Liver (tissue), 9 donors: ENCODE results near the gene IFT25. TPM values are rescaled to one million over a fixed set of nuclear protein-coding genes. Genes with fewer than 3 reads are reported as not detected.

Source experiments
- DNase-seq: peaks from one replicate; pipeline ENCODE4 v3.0.0-alpha.2; 2017; ENCODE audit warnings: low spot score
- H3K27ac ChIP-seq, 2 donors: one replicate each; pipeline ENCODE4 v1.7.0; 2013; ENCODE audit warnings: inconsistent platforms in 2 of 2, low read length in 2 of 2, control low read depth in 1 of 2, low read depth in 1 of 2, mild to moderate bottlenecking in 1 of 2
- H3K27me3 ChIP-seq, 4 donors: one replicate each; pipeline versions ENCODE4 v1.6.1 to v1.7.0; 2013; ENCODE audit warnings: low read length in 3 of 4, inconsistent platforms in 1 of 4, mild to moderate bottlenecking in 1 of 4, moderate library complexity in 1 of 4; ENCODE audit not compliant: control insufficient read depth in 4 of 4, insufficient read depth in 4 of 4
- H3K36me3 ChIP-seq, 4 donors: one replicate each; pipeline versions ENCODE4 v1.6.1 to v1.7.0; 2013; ENCODE audit warnings: low read length in 3 of 4, mild to moderate bottlenecking in 3 of 4, low read depth in 1 of 4, moderate library complexity in 1 of 4; ENCODE audit not compliant: control insufficient read depth in 4 of 4, insufficient read depth in 3 of 4
- H3K4me1 ChIP-seq, 4 donors: one replicate each; pipeline versions ENCODE4 v1.6.1 to v1.7.0; 2013; ENCODE audit warnings: low read length in 3 of 4, mild to moderate bottlenecking in 3 of 4, moderate library complexity in 1 of 4; ENCODE audit not compliant: control insufficient read depth in 4 of 4, insufficient read depth in 4 of 4
- H3K4me3 ChIP-seq, 3 donors: one replicate each; pipeline versions ENCODE4 v1.6.1 to v1.7.0; 2013; ENCODE audit warnings: low read length in 3 of 3, control low read depth in 1 of 3, low read depth in 1 of 3, mild to moderate bottlenecking in 1 of 3
- H3K9ac ChIP-seq, 2 donors: one replicate each; pipeline ENCODE4 v1.7.0; 2013; ENCODE audit warnings: low read length in 2 of 2, mild to moderate bottlenecking in 2 of 2, moderate library complexity in 2 of 2, control low read depth in 1 of 2, low read depth in 1 of 2
- H3K9me3 ChIP-seq, 4 donors: one replicate each; pipeline versions ENCODE4 v1.6.1 to v1.7.0; 2013; ENCODE audit warnings: low read length in 3 of 4; ENCODE audit not compliant: control insufficient read depth in 4 of 4
- ATF3 ChIP-seq: IDR thresholded peaks from 2 replicates; pipeline ENCODE4 v1.6.1; 2016; ENCODE audit warnings: antibody characterized with exemption
- CTCF ChIP-seq: fragments of 150-350 bp; IDR thresholded peaks from 2 replicates; pipeline ENCODE4 v1.5.1; 2017; ENCODE audit warnings: improper control_type of control experiment, low read depth, low read length; ENCODE audit not compliant: missing input control
- EGR1 ChIP-seq, 2 donors: IDR thresholded peaks; 2 replicates each; pipeline ENCODE4 v1.6.1; 2016 to 2018; ENCODE audit warnings: antibody characterized with exemption in 2 of 2, low read depth in 2 of 2
- FOXA1 ChIP-seq: IDR thresholded peaks from 2 replicates; pipeline ENCODE4 v1.6.1; 2016; ENCODE audit warnings: antibody characterized with exemption
- FOXA2 ChIP-seq: IDR thresholded peaks from 2 replicates; pipeline ENCODE4 v1.6.1; 2016; ENCODE audit warnings: antibody characterized with exemption
- GABPA ChIP-seq, 2 donors: IDR thresholded peaks in 1 of 2; conservative IDR thresholded peaks in 1 of 2; 2 replicates each; pipeline ENCODE4 v1.6.1; 2016; ENCODE audit warnings: antibody characterized with exemption in 2 of 2, mild to moderate bottlenecking in 1 of 2, moderate library complexity in 1 of 2
- JUND ChIP-seq, 2 donors: IDR thresholded peaks; 2 replicates each; pipeline ENCODE4 v1.6.1; 2016; ENCODE audit warnings: antibody characterized with exemption in 2 of 2
- NR2F2 ChIP-seq: IDR thresholded peaks from 2 replicates; pipeline ENCODE4 v1.6.1; 2016; ENCODE audit warnings: antibody characterized with exemption
- RAD21 ChIP-seq, 2 donors: IDR thresholded peaks; 2 replicates each; pipeline ENCODE4 v1.6.1; 2016; ENCODE audit warnings: antibody characterized with exemption in 2 of 2, mild to moderate bottlenecking in 2 of 2
- REST ChIP-seq: IDR thresholded peaks from 2 replicates; pipeline ENCODE4 v1.6.1; 2016; ENCODE audit warnings: antibody characterized with exemption, mild to moderate bottlenecking
- RXRA ChIP-seq, 2 donors: IDR thresholded peaks; 2 replicates each; pipeline ENCODE4 v1.6.1; 2017 to 2018; ENCODE audit warnings: antibody characterized with exemption in 2 of 2, mild to moderate bottlenecking in 1 of 2
- SP1 ChIP-seq: IDR thresholded peaks from 2 replicates; pipeline ENCODE4 v1.6.1; 2018; ENCODE audit warnings: antibody characterized with exemption, mild to moderate bottlenecking
- TAF1 ChIP-seq: conservative IDR thresholded peaks from 2 replicates; pipeline ENCODE4 v1.6.1; 2016; ENCODE audit warnings: antibody characterized with exemption, mild to moderate bottlenecking
- WGBS: extraction: QIAGEN DNeasy Blood & Tissue Kit; methylation state at CpG from one replicate; pipeline ENCODE4 v1.1.7; 2013; 5-methylcytosine and 5-hydroxymethylcytosine counted together
- polyA plus RNA-seq, 2 donors: library from polyadenylated mRNA; stranded (reverse) in 1 of 2; unstranded in 1 of 2; fragments of 200-250 nt in 1 of 2; fragments of >200 nt in 1 of 2; fragmentation: Nextera tagmentation in 1 of 2; extraction: Ambion mirVana in 1 of 2; gene quantifications; one replicate each; pipeline versions ENCODE4 v1.2.1 to v1.2.3, GENCODE V29; 2013 to 2015
- total RNA-seq, 2 donors: library from RNA; depleted of rRNA; stranded (reverse); fragments of >200 nt; gene quantifications; one replicate each; pipeline ENCODE4 v1.2.3, GENCODE V29; 2014
- donor health status: healthy.
- donor health status: healthy.
- donor health status: healthy.
- donor health status: healthy.
- donor health status: healthy.

Gene IFT25
- total and polyA plus RNA-seq, 4 donors = 8.6 to 37.4 (median 15.6) TPM

GRCh38 chr1:53992085-53992874, 46.8 kb upstream of the IFT25 start:
- H3K4me1 ChIP-seq = no peaks in the 10 kb centered on the region
- H3K27me3 ChIP-seq = no peaks in the 10 kb centered on the region
- WGBS = 75% methylated on average over 4 of the region's 4 CpGs
- H3K4me3 ChIP-seq = no peak overlapping the region
- DNase-seq = no peak
- H3K9me3 ChIP-seq = no peaks in the 10 kb centered on the region
- no peak for TF ChIP-seq FOXA2
- TF ChIP-seq GABPA (IDR thresholded peaks at IDR 0.05 in 1 of 2, conservative IDR thresholded peaks at IDR 0.05 in 1 of 2) = no peak
- TF ChIP-seq REST = no peak
- no peak for TF ChIP-seq ATF3
- no peak for TF ChIP-seq FOXA1
- no peak for TF ChIP-seq SP1
- TF ChIP-seq RAD21 (IDR thresholded peaks at IDR 0.05) = peak; percentile 62 to 71
- TF ChIP-seq JUND (IDR thresholded peaks at IDR 0.05) = no peak
- peak; percentile 18 for TF ChIP-seq CTCF
- no peak for TF ChIP-seq EGR1 (IDR thresholded peaks at IDR 0.05; ENCODE audit: low read depth in 2 of 2)
- no peak overlapping the region for H3K9ac ChIP-seq
- H3K27ac ChIP-seq = no peak overlapping the region
- H3K36me3 ChIP-seq = no peaks in the 10 kb centered on the region

GRCh38 chr1:53987880-53988279, 42.4 kb upstream of the IFT25 start:
- no peak overlapping the region for H3K4me3 ChIP-seq
- WGBS = 89% methylated on average over 2 of the region's 2 CpGs
- H3K9me3 ChIP-seq = no peaks in the 10 kb centered on the region
- no peak overlapping the region for H3K9ac ChIP-seq
- no peak for TF ChIP-seq JUND (IDR thresholded peaks at IDR 0.05)
- TF ChIP-seq TAF1 = no peak
- TF ChIP-seq RAD21 (IDR thresholded peaks at IDR 0.05) = no peak
- no peak for TF ChIP-seq REST
- TF ChIP-seq RXRA (IDR thresholded peaks at IDR 0.05) = no peak
- TF ChIP-seq NR2F2 = no peak
- TF ChIP-seq EGR1 (IDR thresholded peaks at IDR 0.05; ENCODE audit: low read depth in 2 of 2) = no peak
- TF ChIP-seq CTCF = no peak
- H3K36me3 ChIP-seq = no peaks in the 10 kb centered on the region
- H3K27me3 ChIP-seq = no peaks in the 10 kb centered on the region
- peaks cover 0 to 6% (median under 1%) of the 10 kb centered on the region in 4 donors for H3K4me1 ChIP-seq
- DNase-seq = no peak
- H3K27ac ChIP-seq = no peak overlapping the region
